CD4-positive, alpha-beta T cell treated with Interleukin-12 subunit alpha and Interleukin-12 subunit beta, for 1 hour (primary cell): ENCODE data around the gene VRTN.
A peak's percentile ranks its signal among the peaks of the same experiment; 100 is the strongest.
"Not testable (repeated sequence)": the region's sequence is repeated elsewhere in the genome, so short reads cannot be mapped to it uniquely, and the experiment has no call there.

Source experiments
- DNase-seq: peaks from one replicate; pipeline ENCODE4 v3.0.0-alpha.2; 2020

VRTN gene

DNA sequence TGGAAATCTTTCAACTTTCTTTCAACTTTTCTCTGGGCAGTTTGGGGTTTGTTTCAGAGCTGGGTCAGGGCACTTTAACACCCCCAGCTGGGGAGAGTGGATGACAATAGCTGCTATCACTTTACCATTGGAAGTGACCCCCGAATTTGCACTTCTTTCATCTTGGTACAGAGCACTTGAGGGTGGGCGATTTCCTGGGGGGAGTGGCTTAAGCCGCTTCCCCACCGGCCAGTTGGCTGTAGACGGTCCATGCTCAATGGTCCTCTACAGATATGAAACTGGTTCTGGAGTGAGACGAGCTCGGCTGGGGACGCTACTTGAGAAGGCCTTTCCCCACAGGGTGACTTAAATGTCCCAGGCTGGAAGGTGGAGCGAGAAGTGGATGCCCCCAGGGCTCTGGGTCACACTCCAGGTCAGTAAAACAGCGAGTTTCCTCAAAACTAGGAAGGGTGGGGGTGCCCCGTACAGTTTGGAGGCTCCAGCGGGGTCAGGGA, at the start of gene VRTN:
TSS of gene VRTN (plus strand) at position 231 of the 494 bp plus-strand sequence. CDS start 8,313 bp downstream, outside the sequence.
- no peak for DNase-seq

DNA sequence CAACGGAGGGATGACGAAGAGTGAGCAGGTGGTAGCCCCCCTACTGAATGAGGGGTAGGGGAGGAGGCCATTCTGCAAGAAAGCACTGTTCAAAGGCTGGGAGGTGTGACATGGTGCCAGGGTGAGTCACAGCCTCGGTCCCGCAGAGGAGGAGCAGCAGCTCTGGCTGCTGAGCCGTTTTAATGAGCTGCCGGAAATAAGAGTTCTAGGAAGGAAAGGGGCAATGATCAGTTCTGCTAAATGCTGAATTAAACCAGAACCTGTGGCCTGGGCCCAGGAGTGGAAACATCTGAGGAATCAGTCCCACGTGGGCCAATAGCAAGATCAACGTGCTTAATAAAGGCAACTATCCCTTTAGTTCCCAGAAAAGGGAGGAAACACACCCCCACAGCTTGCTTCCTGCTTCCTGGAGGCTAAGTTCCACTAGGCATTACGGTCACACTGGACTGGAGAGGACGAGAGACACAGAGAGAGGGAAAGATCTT, 49.2 kb upstream of the VRTN start:
- peak; percentile 33 for DNase-seq

- no peak for DNase-seq
Observed at GRCh38 chr14:74301594-74302151, 46.6 kb upstream of the VRTN start.

- peak; percentile 60 for DNase-seq
Observed at GRCh38 chr14:74302152-74302628, 46.1 kb upstream of the VRTN start.

- peak; percentile 90 for DNase-seq
Observed at GRCh38 chr14:74302634-74303569, 45.4 kb upstream of the VRTN start, which contains the start of gene ABCD4. Gene ABCD4, minus strand, starts transcription at chr14:74302934. Its CDS starts 22 bp downstream, at chr14:74302912.

DNA sequence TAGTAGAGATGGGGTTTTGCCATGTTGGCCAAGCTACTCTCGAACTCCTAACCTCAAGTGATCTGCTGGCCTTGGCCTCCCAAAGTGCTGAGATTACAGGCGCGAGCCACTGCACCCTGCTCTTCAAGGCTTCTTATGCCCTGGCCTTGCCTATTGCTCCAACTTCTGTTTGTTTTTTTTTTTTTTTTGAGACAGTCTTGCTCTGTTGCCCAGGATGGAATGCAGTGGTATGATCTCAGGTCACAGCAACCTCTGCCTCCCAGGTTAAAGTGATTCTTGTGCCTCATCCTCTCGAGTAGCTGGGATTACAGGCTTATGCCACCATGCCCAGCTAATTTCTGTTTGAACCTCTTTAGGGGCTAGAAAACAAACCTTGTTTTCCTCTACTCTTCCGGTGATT, 39.6 kb upstream of the VRTN start:
- DNase-seq, result no peak

- DNase-seq, result no peak
Observed at GRCh38 chr14:74309125-74310022, 38.9 kb upstream of the VRTN start.

DNA sequence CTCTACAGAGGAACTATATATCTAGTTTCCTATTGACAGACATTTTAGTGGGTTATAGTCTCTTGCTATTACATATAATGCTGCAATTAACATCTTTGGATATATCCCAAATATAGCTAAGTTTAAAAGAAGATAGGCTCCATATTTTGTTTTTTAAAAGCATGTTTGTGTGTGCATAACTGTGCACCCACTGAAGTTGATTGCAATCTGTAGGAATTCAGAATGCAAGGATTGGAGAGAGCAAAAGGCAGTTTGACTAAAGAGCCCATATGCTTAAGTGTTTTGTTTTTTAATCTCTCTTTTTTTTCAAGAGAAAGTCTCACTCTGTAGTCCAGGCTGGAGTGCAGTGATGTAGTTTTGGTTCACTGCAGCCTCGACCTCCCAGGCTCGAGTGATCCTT, 36.1 kb upstream of the VRTN start:
- no peak for DNase-seq

DNA sequence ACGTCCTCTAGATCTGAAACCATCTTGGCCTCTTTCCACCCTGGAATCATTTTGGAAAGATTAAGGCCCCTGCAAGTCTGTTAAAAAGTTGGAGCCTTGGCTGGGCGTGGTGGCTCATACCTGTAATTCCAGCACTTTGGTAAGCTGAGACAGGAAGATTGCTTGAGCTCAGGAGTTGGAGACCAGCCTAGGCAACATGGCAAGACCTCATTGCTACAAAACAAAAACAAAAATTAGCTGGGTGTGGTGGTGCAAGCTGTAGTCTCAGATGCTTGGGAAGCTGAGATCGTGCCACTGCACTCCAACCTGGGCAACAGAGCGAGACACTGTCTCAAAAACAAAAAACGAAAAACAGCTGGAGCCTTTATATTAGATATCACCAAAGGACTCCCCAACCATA, 34.7 kb upstream of the VRTN start:
- DNase-seq, result no peak

GRCh38 chr14:74314576-74314975, 33.7 kb upstream of the VRTN start:
- no peak for DNase-seq

GRCh38 chr14:74324931-74325361, 23.3 kb upstream of the VRTN start:
- DNase-seq, result no peak

DNA sequence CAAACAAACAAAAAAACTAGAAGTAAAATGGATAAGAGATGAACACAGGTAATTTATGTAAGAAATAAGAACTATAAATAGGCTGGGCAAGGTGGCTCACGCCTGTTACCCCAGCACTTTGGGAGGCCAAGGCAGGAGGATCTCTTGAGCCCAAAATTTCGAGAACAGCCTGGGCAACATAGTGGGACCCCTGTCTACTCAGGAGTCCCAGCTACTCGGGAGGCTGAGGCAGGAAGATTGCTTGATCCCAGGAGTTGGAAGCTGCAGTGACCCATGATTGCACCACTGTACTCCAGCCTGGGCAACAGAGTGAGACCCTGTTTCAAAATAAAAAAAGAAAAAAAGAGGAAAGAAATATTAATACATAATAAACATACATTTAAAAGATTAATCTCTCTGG, 22.8 kb upstream of the VRTN start:
- DNase-seq, result no peak

DNA sequence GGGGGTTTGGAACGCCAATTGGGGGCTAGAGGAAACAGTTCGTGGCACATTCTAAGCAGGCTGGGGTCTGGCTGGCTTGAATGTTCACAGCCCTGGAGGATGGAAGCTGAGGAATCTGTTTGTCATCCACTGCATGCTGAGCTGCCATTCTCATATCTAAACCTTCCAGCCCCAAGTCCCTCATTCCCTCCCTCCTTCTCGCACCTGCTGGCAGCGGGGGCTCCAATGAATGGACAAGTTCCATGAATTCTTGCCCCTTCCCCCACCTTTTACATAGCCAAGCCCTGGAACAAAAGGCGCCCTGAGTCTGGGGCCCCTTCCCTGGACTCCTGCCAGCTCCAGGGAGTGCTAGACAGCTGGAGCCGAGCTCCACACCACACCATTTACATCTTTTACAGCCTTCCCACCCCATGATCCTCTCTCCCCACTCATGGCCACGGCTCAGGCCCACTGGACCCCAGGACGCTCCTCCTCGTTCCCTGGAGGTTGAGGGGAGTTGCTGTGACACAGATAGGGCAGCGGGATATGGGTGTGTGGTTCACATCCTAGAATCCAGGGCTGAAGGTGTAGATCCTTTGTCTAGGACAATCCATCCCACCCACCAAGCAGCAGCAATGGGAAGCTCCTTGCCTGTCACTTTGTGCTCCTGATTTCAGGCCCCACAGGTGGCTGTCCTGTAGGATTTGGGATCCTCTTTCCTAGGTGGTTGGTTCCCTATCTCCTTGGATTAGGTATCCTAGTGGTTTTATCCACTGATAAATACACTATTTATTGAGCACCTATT, 21.7 kb upstream of the VRTN start:
- no peak for DNase-seq

DNA sequence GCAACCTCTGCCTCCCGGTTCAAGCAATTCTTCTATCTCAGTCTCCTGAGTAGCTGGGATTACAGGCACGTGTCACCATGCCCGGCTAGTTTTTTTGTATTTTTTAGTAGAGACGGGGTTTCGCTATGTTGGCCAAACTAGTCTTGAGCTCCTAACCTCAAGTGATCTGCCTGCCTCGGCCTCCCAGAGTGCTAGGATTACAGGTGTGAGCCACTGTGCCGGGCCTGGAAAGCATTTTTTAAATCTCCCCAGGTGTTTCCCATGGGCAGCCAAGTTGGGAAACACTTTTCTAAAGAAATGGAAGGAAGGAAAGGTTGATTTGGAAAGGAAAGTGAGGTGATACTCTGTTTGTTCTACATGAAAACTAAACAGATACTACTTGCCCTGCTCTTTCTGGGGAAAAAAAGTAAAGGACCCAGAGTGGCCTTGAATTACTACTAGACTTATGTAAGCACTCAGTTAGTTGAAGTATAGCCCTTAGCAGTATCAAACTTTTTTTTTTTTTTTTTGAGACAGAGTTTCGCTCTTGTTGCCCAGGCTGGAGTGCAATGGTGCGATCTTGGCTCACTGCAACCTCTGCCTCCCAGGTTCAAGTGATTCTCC, 18.2 kb upstream of the VRTN start:
- DNase-seq, result not testable (repeated sequence)

- DNase-seq, result no peak
Observed at GRCh38 chr14:74333909-74334308, 14.4 kb upstream of the VRTN start.

DNA sequence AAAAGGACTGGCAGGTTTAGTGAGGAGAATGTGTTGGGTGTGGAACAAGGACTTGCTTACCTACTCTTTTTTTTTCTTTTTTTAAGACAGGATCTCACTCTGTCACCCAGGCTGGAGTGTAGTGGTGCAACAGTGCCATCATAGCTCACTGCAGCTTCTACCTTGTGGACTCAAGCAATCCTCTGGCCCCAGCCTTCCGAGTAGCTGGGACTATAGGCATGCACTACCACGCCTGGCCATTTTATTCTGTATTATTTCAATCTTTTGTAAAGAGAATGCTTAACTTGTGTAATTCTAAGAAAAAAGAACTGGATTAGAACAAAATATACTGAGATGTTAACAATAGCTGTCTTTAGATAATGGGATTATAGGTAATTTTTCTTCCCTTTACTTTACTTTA, 1.9 kb upstream of the VRTN start:
- no peak for DNase-seq

DNA sequence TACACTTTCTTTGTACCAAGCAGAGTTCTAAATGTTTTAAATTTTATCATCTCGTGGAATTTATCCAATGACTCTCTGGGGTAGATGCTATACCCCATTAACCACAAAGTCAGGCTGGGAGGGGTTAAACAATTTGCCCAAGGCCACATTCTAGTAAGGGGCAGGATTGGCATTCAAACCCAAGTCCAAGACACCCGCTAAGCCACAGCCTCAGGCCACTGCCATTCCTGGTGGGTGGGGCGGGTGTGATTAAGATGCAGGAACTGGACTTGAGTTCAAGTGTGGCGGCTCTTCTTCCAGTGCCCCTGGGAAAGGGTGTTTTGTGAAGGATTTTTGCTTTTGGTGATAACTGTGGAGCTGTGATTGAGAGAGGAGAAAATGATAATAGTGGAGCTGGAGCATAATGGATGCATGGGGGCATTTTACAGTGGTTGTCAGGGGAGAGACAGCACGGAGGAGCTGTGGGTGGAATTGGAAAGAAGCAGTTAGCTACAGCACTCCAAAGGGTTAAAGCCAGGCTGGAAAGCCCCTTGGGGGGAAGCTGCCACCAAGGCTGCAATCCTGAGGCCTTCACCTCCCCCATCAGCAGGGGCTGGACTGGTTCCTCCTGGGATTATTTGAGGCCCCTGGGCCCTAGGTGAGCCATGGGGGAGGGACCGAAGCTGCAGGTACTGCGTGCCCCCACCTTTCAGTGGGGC, 1.0 kb upstream of the VRTN start:
- no peak for DNase-seq

DNA sequence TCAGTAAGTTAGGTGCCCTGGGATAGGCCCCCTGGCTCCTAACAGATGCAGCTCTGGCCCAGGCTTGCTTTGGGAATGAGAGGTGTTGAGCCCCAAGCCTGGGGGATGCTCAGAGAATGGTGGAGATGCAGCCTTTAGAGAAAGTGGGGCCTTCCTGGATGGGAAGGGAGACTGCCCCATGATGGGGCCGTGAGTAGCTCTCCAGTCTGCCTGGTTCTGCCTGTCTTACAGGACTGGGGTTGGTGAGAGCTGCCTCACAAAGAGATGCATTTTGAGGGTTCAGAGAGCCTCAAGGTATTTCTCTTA, 523 bp upstream of the VRTN start:
- DNase-seq, result no peak

DNA sequence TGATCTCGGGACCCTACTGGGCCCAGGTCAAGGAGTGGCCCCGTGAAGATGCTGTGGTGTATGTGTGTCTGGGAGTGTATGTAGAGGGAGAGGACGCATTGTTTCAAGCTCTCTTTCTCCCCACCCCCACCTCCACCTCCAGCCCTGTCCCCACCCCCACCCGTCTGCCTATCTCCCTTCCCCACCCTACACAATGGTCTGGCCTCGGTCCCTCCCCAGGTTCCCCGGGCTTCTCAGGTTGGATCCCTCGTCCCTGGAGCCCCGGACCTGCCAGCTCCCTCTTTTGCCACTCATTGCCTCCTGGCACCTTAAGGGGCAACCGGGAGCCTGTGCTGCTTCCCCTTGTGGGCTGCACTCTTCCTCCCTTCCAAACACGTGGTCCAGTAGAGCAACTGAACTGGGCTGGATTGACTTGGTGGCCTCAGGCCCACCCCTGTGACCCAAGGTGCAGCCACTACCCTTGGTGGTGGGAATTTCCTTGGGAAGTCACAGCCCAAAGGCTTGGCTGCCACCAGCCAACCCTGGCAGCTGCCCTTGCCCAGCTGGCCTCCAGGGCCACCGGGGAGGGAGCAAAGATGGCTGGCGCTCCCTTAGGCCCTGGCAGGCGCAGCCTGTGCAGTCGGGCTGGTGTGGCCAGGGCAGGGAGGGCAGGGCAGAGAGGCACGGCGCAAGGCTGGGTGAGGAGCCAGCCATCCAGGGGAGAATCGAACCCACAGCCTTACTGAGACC, 628 bp downstream of the VRTN start:
- DNase-seq, result no peak

DNA sequence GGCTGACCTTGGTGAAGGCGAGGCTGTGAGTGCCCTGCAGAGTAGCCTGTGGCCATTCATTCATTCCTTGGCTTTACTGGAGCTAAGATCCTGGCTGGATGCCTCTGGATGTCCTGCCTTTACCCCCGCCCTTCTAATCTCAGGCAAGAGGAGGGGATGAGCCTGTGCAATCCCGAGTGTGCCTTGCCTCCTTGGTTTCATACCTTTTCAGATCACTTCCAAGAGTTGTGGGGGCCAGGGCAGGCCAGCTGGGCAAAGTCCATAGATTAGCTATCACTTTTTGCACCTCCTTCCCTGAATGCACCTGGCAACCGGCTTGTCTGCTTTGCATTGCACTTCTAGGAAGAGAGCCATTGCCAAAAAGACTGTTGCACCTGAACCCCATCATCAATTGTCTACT, 1.5 kb downstream of the VRTN start:
- no peak for DNase-seq
